ENCODE measurements around the gene ALPP. TPM values are rescaled to one million over a fixed set of nuclear protein-coding genes. Genes with fewer than 3 reads are reported as not detected.
"Not testable (repeated sequence)": the region's sequence is repeated elsewhere in the genome, so short reads cannot be mapped to it uniquely, and the experiment has no call there.

ALPP gene
- total RNA-seq, 1 donor = not detected

DNA sequence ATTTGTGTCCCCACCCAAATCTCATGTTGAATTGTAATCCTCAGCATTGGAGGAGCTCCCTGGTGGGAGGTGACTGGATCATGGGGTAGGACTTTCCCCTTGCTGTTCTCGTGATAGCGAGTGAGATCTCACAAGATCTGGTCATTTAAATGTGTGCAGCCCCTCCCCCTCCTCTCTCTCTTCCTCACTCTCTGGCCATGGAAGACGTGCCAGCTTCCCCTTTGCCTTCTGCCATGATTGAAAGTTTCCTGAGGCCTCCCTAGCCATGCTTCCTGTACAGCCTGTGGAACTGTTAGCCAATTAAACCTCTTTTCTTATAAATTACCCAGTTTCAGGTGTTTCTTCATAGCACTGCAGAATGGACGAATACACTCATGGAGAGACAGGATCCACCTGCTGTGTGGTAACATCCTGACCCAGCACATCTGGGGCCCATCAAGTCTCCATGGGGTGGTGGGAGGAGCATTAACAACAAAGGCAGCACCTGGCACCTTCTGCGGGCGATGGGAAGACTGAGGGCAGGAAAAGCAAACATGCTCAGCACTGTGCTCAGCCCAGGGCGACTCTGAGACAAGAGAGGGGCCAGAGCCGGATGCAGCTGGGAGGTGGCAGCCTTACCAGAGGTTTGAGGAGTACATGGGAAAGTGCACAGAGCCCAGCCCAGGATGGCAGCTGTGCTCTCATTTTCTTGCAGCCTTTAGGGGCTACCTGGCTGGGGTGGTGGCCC is 16.2 kb upstream of the ALPP start:
- no peak overlapping the region for H3K4me3 ChIP-seq (ENCODE audit: low read depth, low read length)
- TF ChIP-seq, protein P1, sequence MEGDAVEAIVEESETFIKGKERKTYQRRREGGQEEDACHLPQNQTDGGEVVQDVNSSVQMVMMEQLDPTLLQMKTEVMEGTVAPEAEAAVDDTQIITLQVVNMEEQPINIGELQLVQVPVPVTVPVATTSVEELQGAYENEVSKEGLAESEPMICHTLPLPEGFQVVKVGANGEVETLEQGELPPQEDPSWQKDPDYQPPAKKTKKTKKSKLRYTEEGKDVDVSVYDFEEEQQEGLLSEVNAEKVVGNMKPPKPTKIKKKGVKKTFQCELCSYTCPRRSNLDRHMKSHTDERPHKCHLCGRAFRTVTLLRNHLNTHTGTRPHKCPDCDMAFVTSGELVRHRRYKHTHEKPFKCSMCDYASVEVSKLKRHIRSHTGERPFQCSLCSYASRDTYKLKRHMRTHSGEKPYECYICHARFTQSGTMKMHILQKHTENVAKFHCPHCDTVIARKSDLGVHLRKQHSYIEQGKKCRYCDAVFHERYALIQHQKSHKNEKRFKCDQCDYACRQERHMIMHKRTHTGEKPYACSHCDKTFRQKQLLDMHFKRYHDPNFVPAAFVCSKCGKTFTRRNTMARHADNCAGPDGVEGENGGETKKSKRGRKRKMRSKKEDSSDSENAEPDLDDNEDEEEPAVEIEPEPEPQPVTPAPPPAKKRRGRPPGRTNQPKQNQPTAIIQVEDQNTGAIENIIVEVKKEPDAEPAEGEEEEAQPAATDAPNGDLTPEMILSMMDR (IDR thresholded peaks at IDR 0.05; ENCODE audit: insufficient read depth, low read depth, low read length) = no peak
- DNase-seq (ENCODE audit: low read depth) = no peak

DNA sequence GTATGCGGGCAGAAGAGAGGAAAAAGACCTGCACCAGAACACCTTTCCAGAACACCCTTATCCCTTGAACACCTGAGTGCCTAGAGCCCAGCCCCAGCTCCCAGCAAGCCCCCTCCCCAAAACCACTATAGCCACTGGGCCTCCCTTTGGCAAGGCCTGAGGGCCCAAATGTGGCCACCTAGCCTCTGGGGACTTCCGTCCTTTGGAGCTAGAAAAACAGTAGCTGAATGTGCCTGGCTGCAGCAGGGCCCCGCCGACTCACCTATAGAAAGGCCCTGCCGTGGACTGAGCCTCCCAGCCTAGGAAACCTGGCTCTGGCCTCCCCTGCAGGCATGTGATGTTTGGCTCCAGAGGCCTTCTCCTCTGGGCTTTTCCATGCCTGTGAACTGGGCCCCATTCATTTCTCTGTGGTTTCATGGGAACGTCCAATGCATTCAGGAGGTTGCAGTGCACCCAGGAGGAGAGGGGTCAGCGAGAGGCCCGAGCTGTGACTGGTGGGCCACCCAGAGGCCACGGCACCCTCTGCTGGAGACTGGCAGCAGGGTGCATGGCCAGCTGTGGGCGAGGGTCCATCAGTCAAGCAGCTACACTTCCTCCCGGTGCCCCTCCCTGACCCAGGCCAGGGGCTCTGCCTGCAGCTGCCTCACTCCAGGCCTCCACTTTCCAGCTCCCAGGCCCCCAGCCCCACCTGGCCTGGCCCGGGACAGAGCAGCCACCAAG is 15.3 kb upstream of the ALPP start:
- not testable (repeated sequence) for H3K4me3 ChIP-seq (ENCODE audit: low read depth, low read length); DNase-seq (ENCODE audit: low read depth)

DNA sequence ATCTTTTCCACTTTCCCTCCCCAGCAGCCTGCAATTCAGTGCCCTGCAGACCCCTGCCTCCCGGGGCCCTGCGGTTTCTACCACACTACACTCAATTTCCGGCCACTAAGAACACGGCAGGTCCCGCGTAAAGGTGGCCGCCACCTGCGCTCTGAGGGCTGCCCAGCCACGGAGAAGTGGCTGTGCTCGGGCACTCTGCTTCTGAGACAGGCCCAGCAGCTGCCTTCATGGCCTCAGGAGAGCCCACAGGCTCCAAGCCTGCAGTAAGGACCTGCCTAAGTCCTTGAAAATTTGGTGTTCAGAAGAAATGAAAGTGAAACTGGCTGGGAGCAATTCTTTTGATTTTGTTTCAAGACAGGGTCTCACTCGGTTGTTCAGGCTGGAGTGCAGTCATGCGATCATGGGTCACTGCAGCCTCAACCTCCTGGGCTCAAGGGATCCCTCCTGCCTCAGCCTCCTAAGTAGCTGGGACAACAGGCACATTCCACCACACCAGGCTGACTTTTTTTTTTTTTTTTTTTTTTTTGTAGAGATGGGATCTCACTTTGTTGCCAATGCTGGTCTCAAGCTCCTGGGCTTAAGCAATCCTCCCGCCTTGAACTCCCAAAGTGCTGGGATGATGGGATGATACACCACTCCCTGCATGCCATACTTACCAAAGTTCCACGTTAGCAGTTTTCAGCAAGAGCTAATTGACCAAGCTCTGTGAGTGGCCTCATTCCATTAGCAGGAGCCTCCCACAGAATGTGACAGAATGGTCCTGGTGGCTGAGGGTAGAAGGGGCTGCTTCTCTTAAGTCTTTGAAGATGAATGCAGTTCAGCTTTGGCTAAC is 14.6 kb upstream of the ALPP start:
- TF ChIP-seq, protein P1 (IDR thresholded peaks at IDR 0.05; ENCODE audit: insufficient read depth, low read depth, low read length) = no peak
- DNase-seq (ENCODE audit: low read depth) = peak; percentile 61
- no peak overlapping the region for H3K4me3 ChIP-seq (ENCODE audit: low read depth, low read length)

DNA sequence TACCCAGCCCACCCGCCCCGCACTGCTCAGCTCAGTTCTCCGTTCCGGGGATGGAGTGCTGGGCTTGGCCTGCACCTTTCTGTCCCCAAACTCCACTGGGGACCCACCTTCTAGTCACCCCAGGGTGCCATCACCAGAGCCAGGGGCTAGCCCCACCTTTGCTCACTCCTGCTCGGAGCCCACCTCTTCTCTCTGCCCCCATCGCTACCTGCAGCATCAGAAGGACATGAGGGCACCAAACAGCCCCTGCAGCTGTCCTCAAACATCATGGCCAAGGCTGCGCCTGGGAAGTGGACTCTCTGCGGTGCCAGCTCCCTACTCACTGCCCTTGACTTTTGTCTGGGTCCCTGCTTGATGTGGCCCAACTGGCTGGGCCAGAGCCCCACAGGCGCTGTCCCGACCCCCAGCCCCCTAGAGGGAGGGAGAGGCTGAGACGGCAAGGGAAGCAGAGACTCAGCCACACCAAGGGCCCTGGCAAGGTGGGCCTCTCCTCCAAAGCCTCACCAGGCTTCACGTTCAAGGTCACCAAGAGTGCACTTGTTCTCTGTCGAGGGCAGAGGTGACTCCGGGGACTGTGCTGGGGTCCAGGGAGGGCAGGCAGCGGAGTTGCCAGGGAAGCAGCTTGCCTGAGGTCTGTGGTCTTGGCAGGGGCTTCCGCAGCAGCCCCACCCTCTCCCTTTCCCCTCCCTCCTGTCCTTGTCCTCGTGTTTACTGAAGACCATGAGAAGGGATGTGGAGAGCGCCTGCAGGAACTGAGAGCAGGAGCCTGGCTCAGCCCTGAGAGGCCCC is 13.6 kb upstream of the ALPP start:
- DNase-seq (ENCODE audit: low read depth); H3K4me3 ChIP-seq (ENCODE audit: low read depth, low read length): not testable (repeated sequence)

DNA sequence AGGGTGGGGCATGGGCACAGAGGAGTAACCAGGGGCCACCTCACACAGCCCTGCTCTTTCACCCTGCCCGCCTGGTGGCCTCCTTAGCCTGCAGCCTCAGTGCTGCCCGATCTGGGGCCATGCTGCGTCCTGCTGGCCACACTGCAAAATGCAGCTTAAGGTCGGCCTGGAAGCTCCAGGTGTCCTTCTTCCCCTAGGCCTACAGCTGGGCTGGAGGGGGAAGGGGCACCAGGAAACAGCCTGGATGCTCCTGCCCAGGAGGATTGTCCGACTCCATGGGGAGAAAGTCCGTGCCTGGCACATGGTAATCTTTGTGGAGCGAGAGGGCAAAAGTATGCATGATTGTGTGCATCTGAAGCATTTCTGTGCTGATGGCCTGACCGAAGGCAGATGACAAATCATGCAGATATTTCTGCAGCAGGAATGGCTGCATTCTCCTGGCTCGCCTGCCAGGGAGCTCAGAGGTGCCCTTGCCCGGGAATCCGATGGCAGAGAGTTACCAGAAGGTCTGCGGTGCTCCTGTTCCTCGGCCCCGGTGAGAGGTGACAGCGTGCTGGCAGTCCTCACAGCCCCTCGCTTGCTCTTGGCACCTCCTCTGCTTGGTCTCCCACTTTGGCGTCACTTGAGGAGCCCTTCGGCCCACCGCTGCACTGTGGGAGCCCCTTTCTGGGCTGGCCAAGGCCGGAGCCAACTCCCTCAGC is 12.8 kb upstream of the ALPP start:
- peak; percentile 38 for DNase-seq (ENCODE audit: low read depth)
- TF ChIP-seq, protein P1 (IDR thresholded peaks at IDR 0.05; ENCODE audit: insufficient read depth, low read depth, low read length) = peak; percentile 59
- H3K4me3 ChIP-seq (ENCODE audit: low read depth, low read length) = no peak overlapping the region

DNA sequence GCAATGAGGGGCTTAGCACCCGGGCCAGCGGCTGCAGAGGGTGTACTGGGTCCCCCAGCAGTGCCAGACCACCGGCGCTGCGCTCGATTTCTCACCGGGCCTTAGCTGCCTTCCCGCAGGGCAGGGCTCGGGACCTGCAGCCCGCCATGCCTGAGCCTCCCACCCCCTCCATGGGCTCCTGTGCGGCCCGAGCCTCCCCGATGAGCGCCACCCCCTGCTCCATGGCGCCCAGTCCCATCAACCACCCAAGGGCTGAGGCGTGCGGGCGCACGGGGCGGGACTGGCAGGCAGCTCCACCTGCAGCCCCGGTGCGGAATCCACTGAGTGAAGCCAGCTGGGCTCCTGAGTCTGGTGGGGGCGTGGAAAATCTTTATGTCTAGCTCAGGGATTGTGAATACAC is 12.1 kb upstream of the ALPP start:
- not testable (repeated sequence) for H3K4me3 ChIP-seq (ENCODE audit: low read depth, low read length); DNase-seq (ENCODE audit: low read depth)

DNA sequence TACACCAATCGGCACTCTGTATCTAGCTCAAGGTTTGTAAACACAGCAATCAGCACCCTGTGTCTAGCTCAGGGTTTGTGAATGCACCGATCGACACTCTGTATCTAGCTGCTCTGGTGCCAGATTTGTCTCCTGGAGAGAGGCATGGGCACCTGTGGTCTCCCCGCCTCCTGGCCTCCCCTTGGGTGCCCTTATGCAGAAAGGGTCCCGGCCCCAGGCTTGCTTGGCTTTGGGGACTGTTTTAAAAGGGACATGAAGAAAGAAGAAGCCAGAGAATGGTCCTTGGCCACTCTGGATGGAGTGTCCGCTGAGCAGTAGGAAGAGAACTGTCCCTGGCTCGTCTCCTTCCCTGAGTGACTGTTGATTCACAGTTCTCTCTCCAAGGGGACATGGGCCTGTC is 11.5 kb upstream of the ALPP start:
- no peak for DNase-seq (ENCODE audit: low read depth)
- no peak overlapping the region for H3K4me3 ChIP-seq (ENCODE audit: low read depth, low read length)
- TF ChIP-seq, protein P1 (IDR thresholded peaks at IDR 0.05; ENCODE audit: insufficient read depth, low read depth, low read length) = no peak

All from fibroblast of villous mesenchyme (primary cell).